DOHH2 (cell line): ENCODE measurements around the gene MPND.
"Not testable (repeated sequence)": the region's sequence is repeated elsewhere in the genome, so short reads cannot be mapped to it uniquely, and the experiment has no call there.

Experiments
- H3F3A ChIP-seq: fragments of 200-600 bp; sonication (generic), shearing (Covaris generic); 2 replicates; pipeline ENCODE4 v1.6.0; 2016; ENCODE audit warnings: antibody characterized with exemption, mild to moderate bottlenecking; ENCODE audit not compliant: control insufficient read depth, insufficient read depth
- H3K27ac ChIP-seq: fragments of 200-600 bp; sonication (generic); 2 replicates; pipeline ENCODE4 v1.5.1; 2014; ENCODE audit warnings: low read depth, mild to moderate bottlenecking, low read length, moderate library complexity
- H3K27me3 ChIP-seq: fragments of 200-600 bp; sonication (generic); 2 replicates; pipeline ENCODE4 v1.6.1; 2014; ENCODE audit warnings: mild to moderate bottlenecking, low read length, mixed read lengths; ENCODE audit not compliant: control insufficient read depth
- H3K36me3 ChIP-seq: fragments of 200-600 bp; sonication (generic); 2 replicates; pipeline ENCODE4 v1.6.1; 2014; ENCODE audit warnings: mild to moderate bottlenecking, low read length, moderate library complexity, mixed read lengths; ENCODE audit not compliant: control insufficient read depth
- H3K4me1 ChIP-seq: fragments of 200-600 bp; sonication (generic); 2 replicates; pipeline ENCODE4 v1.6.1; 2014; ENCODE audit warnings: mild to moderate bottlenecking, low read length, mixed read lengths; ENCODE audit not compliant: control insufficient read depth
- H3K4me2 ChIP-seq: fragments of 200-600 bp; sonication (generic); 2 replicates; pipeline ENCODE4 v1.6.0; 2014; ENCODE audit warnings: mild to moderate bottlenecking, low read length, moderate library complexity
- H3K4me3 ChIP-seq: fragments of 200-600 bp; sonication (generic); 2 replicates; pipeline ENCODE4 v1.5.1; 2014; ENCODE audit warnings: mild to moderate bottlenecking, low read length, mixed read lengths
- H3K79me2 ChIP-seq: fragments of 200-600 bp; sonication (generic); 2 replicates; pipeline ENCODE4 v1.6.1; 2014; ENCODE audit warnings: mild to moderate bottlenecking, low read length, mixed read lengths; ENCODE audit not compliant: control insufficient read depth
- H3K9me2 ChIP-seq: fragments of 200-600 bp; sonication (generic); replicated peaks from 2 replicates; pipeline ENCODE4 v1.6.1; 2014; ENCODE audit warnings: mild to moderate bottlenecking, low read length, mixed read lengths; ENCODE audit not compliant: control insufficient read depth
- H3K9me3 ChIP-seq: fragments of 200-600 bp; sonication (generic); 2 replicates; pipeline ENCODE4 v1.6.1; 2014; ENCODE audit warnings: antibody characterized with exemption, low read length, mixed read lengths; ENCODE audit not compliant: control insufficient read depth, insufficient read depth
- H4K20me1 ChIP-seq: fragments of 200-600 bp; sonication (generic); 2 replicates; pipeline ENCODE4 v1.6.0; 2014; ENCODE audit warnings: low read depth, mild to moderate bottlenecking, antibody characterized with exemption, low read length, moderate library complexity; ENCODE audit not compliant: control insufficient read depth, insufficient read depth
- EZH2phosphoT487 ChIP-seq: fragments of 200-600 bp; sonication (generic); IDR thresholded peaks from 2 replicates; pipeline ENCODE4 v1.6.1; 2017; ENCODE audit warnings: borderline replicate concordance, mild to moderate bottlenecking, antibody characterized with exemption, low read length, moderate library complexity, mixed read lengths
- TF ChIP-seq, protein P1 (sequence below): fragments of 200-600 bp; sonication (generic); IDR thresholded peaks from one replicate; pipeline ENCODE4 v1.5.1; 2014; ENCODE audit warnings: antibody characterized with exemption, mild to moderate bottlenecking, low read depth, low read length; ENCODE audit not compliant: poor library complexity, severe bottlenecking

The MPND gene

DNA sequence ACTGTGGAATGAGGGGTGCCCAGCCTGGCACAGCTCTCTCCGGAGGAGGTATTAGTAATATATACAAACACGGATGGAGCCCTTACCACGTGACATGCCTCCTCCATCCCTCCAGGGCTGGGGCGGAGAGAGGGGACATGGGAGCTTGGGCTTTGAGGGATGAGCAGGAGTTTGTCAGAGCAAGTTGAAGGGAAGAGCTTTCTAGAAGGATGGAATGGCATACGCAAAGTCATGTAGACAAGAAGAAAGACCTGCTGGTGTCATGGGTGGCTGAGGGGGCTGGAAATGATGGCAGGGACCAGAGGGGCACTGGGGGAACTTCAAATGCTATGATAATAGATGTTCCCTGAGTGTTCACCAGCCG is 2.6 kb downstream of the MPND start:
- Histone ChIP-seq H3F3A (no peaks in the 10 kb centered on the region), H3K27ac (no peak overlapping the region), H3K9me2 (no peaks in the 10 kb centered on the region), H4K20me1 (no peaks in the 10 kb centered on the region), H3K4me2 (no peak overlapping the region), H3K27me3 (no peaks in the 10 kb centered on the region), H3K9me3 (no peaks in the 10 kb centered on the region), H3K79me2 (peaks cover 8% of the 10 kb centered on the region), H3K4me3 (no peak overlapping the region), H3K36me3 (peaks cover 3% of the 10 kb centered on the region), H3K4me1 (peaks cover 14% of the 10 kb centered on the region)
- no peak for TF ChIP-seq EZH2phosphoT487
- TF ChIP-seq, protein P1, sequence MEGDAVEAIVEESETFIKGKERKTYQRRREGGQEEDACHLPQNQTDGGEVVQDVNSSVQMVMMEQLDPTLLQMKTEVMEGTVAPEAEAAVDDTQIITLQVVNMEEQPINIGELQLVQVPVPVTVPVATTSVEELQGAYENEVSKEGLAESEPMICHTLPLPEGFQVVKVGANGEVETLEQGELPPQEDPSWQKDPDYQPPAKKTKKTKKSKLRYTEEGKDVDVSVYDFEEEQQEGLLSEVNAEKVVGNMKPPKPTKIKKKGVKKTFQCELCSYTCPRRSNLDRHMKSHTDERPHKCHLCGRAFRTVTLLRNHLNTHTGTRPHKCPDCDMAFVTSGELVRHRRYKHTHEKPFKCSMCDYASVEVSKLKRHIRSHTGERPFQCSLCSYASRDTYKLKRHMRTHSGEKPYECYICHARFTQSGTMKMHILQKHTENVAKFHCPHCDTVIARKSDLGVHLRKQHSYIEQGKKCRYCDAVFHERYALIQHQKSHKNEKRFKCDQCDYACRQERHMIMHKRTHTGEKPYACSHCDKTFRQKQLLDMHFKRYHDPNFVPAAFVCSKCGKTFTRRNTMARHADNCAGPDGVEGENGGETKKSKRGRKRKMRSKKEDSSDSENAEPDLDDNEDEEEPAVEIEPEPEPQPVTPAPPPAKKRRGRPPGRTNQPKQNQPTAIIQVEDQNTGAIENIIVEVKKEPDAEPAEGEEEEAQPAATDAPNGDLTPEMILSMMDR, result no peak

DNA sequence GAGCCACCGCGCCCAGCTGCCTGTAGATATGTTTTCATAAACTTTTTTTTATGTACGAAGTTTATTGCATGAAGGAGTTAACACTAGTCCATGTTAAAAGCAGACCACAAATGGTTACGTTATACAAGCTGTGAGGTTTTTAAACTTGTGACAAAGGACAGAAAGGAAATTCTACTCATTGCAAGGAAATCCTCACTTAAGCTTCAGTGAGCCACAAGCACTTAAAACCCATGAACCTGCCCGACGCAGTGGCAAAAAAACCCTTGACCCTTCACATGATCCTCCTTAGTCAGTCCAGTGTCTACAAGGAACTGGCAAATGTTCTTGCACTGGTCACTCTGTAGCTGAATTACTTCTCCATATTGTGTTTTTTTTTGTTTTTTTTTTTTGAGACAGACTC is 4.2 kb downstream of the MPND start:
- no peaks in the 10 kb centered on the region for H3K9me3 ChIP-seq
- H4K20me1 ChIP-seq, result no peaks in the 10 kb centered on the region
- no peaks in the 10 kb centered on the region for H3K9me2 ChIP-seq
- H3K27ac ChIP-seq, result no peak overlapping the region
- no peaks in the 10 kb centered on the region for H3F3A ChIP-seq
- peaks cover 8% of the 10 kb centered on the region for H3K79me2 ChIP-seq
- peaks cover 3% of the 10 kb centered on the region for H3K36me3 ChIP-seq
- TF ChIP-seq, protein P1, result no peak
- TF ChIP-seq EZH2phosphoT487, result no peak
- peaks cover 8% of the 10 kb centered on the region for H3K4me1 ChIP-seq
- H3K4me2 ChIP-seq, result no peak overlapping the region
- H3K4me3 ChIP-seq, result no peak overlapping the region
- H3K27me3 ChIP-seq, result no peaks in the 10 kb centered on the region

DNA sequence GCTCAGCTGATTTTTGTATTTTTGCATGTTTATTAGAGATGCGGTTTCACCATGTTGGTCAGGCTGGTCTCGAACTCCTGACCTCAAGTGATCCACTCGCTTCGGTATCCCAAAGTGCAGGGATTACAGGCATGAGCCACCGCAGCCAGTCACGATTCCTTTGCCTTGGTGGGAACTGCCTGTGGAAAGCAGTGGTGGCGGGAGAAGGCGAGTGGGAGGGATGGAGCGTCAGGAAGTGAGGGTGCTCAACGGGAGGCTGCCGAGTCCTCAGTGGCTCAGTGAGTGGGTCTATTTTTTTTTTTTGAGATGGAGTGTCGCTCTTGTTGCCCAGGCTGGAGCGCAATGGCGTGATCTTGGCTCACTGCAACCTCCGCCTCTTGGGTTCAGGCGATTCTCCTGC is 5.9 kb downstream of the MPND start:
- H4K20me1 ChIP-seq, H3K4me2 ChIP-seq, H3K9me3 ChIP-seq, H3K27me3 ChIP-seq, H3K9me2 ChIP-seq, H3K4me1 ChIP-seq, H3F3A ChIP-seq, H3K27ac ChIP-seq, H3K36me3 ChIP-seq, H3K79me2 ChIP-seq, H3K4me3 ChIP-seq: not testable (repeated sequence)

DNA sequence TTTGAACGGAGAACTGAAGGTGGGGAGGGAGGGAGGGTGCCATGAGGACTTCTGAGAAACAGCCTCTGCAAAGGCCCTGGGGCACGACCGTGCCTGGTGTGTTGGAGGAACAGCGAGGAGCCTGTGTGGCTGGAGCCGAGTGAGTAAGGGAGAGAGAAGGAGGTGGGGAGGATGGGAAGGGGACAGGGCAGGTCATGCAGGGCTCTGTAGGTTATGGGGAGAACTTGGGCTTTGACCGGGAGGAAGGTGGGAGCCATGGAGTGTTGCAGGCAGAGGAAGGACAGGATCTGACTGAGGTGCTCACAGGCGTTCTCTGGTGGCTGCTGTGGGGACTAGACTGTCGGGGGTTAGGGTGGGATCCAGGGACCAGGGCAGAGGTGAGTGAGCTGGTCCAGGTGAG is 6.7 kb downstream of the MPND start:
- TF ChIP-seq, protein P1, result no peak
- no peak for TF ChIP-seq EZH2phosphoT487

More for the DNA sequence above, 6.7 kb downstream of the MPND start:
- Histone ChIP-seq H3K36me3 (peaks cover 3% of the 10 kb centered on the region), H3K9me3 (no peaks in the 10 kb centered on the region), H3K27me3 (no peaks in the 10 kb centered on the region), H3F3A (no peaks in the 10 kb centered on the region), H3K4me1 (no peaks in the 10 kb centered on the region), H3K27ac (no peak overlapping the region), H3K4me2 (no peak overlapping the region), H4K20me1 (no peaks in the 10 kb centered on the region), H3K4me3 (no peak overlapping the region), H3K9me2 (no peaks in the 10 kb centered on the region), H3K79me2 (no peaks in the 10 kb centered on the region)
